ENCODE results near the gene STMN1.

The STMN1 gene

GRCh38 chr1:25895365-25895990, 10.7 kb downstream of the STMN1 start:
- DNase-seq (ENCODE audit: low read depth in 2 of 2): peak; percentile 79 to 81

GRCh38 chr1:25893116-25893515, 13.1 kb downstream of the STMN1 start:
- DNase-seq (ENCODE audit: low read depth in 2 of 2): no peak

- DNase-seq (ENCODE audit: low read depth in 2 of 2): no peak
These were observed 14.6 kb downstream of the STMN1 start for GRCh38 chr1:25891606-25892005.

GRCh38 chr1:25890239-25891034, 15.8 kb downstream of the STMN1 start:
- no peak for DNase-seq (ENCODE audit: low read depth in 2 of 2)

- DNase-seq (ENCODE audit: low read depth in 2 of 2): no peak
These were observed 16.7 kb downstream of the STMN1 start for GRCh38 chr1:25889470-25889869.

- DNase-seq (ENCODE audit: low read depth in 2 of 2): no peak
These were observed 17.7 kb downstream of the STMN1 start for GRCh38 chr1:25888426-25888987.

GRCh38 chr1:25885602-25886001, 20.6 kb downstream of the STMN1 start:
- no peak for DNase-seq (ENCODE audit: low read depth in 2 of 2)

- no peak for DNase-seq (ENCODE audit: low read depth in 2 of 2)
These were observed 25.0 kb downstream of the STMN1 start for GRCh38 chr1:25881266-25881665.

- no peak for DNase-seq (ENCODE audit: low read depth in 2 of 2)
These were observed 25.7 kb downstream of the STMN1 start for GRCh38 chr1:25880518-25880917.

- no peak for DNase-seq (ENCODE audit: low read depth in 2 of 2)
These were observed 26.5 kb downstream of the STMN1 start for GRCh38 chr1:25879675-25880074.

- DNase-seq (ENCODE audit: low read depth in 2 of 2): no peak
These were observed 27.5 kb downstream of the STMN1 start for GRCh38 chr1:25878690-25879089.

- no peak for DNase-seq (ENCODE audit: low read depth in 2 of 2)
These were observed 29.1 kb downstream of the STMN1 start for GRCh38 chr1:25877155-25877554.

- DNase-seq (ENCODE audit: low read depth in 2 of 2): no peak
These were observed 29.5 kb downstream of the STMN1 start for GRCh38 chr1:25876693-25877077.

GRCh38 chr1:25875856-25876692, 30.1 kb downstream of the STMN1 start:
- no peak for DNase-seq (ENCODE audit: low read depth in 2 of 2)

- DNase-seq (ENCODE audit: low read depth in 2 of 2): peak in 1 of 2 donors; percentile 28
These were observed 30.9 kb downstream of the STMN1 start, which contains the start of gene PAQR7 for GRCh38 chr1:25875154-25875855. Gene PAQR7 (minus strand): TSS chr1:25875708. CDS start chr1:25863839, 11,869 bp downstream.

GRCh38 chr1:25874635-25875153, 31.5 kb downstream of the STMN1 start:
- no peak for DNase-seq (ENCODE audit: low read depth in 2 of 2)

- no peak for DNase-seq (ENCODE audit: low read depth in 2 of 2)
These were observed 32.0 kb downstream of the STMN1 start for GRCh38 chr1:25874209-25874608.

- DNase-seq (ENCODE audit: low read depth in 2 of 2): no peak
These were observed 33.1 kb downstream of the STMN1 start for GRCh38 chr1:25873120-25873519.

GRCh38 chr1:25872713-25873112, 33.5 kb downstream of the STMN1 start:
- DNase-seq (ENCODE audit: low read depth in 2 of 2): no peak

- DNase-seq (ENCODE audit: low read depth in 2 of 2): no peak
These were observed 34.3 kb downstream of the STMN1 start for GRCh38 chr1:25871704-25872494.
